22Rv1 (cell line): ENCODE measurements around the gene MLLT10.

Experiments used
- ZFX ChIP-seq: fragments of 450-650 bp; IDR thresholded peaks from 2 replicates; pipeline ENCODE4 v1.6.1; 2017; ENCODE audit warnings: antibody characterized with exemption, borderline replicate concordance
- TF ChIP-seq, protein P1 (sequence below): fragments of 450-650 bp; IDR thresholded peaks from 2 replicates; pipeline ENCODE4 v1.5.1; 2017; ENCODE audit warnings: mild to moderate bottlenecking

DNA sequence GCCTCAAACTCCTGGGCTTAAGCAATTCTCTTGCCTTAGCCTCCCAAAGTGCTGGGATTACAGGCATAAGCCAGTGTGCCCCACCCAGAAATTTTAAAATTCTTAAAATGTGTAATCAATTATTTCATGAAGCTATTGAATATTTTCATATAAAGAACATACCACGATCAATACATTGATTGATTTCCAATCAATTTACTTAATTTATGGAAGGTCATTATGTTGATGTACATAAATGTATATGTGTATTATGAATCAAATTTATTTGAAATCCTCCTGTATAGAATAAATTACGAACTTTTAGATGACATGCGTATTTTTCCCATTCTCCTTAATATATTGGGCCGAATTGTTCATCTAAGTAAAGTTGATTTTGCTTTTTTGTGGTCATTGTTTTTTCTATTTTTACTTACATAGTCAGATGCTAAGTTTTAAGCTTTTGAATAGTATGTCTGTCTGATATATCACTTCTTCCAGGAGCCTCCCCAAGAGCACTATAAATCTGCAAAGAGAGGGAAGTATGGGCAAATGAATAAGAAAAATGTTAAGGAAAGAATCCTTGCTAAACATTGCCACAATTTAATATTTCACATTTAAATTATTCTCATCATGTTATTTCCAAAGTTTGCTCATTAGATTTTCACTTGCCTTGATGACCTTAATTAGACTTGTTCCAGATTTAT lies 43.9 kb upstream of the MLLT10 start:
- no peak for TF ChIP-seq ZFX
- TF ChIP-seq, protein P1, sequence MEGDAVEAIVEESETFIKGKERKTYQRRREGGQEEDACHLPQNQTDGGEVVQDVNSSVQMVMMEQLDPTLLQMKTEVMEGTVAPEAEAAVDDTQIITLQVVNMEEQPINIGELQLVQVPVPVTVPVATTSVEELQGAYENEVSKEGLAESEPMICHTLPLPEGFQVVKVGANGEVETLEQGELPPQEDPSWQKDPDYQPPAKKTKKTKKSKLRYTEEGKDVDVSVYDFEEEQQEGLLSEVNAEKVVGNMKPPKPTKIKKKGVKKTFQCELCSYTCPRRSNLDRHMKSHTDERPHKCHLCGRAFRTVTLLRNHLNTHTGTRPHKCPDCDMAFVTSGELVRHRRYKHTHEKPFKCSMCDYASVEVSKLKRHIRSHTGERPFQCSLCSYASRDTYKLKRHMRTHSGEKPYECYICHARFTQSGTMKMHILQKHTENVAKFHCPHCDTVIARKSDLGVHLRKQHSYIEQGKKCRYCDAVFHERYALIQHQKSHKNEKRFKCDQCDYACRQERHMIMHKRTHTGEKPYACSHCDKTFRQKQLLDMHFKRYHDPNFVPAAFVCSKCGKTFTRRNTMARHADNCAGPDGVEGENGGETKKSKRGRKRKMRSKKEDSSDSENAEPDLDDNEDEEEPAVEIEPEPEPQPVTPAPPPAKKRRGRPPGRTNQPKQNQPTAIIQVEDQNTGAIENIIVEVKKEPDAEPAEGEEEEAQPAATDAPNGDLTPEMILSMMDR, result no peak
